Trophoblast cell (in vitro differentiated cells and primary cell): ENCODE measurements around the gene ANKDD1B.

Experiments used
- DNase-seq, 2 donors: peaks; one replicate each; pipeline ENCODE4 v3.0.0-alpha.2; 2016
- H2AFZ ChIP-seq: 2 replicates; pipeline ENCODE4 v1.6.1; 2013; ENCODE audit warnings: low read length, moderate library complexity, mild to moderate bottlenecking; ENCODE audit not compliant: insufficient read depth, poor library complexity
- H2AK5ac ChIP-seq: 2 replicates; pipeline ENCODE4 v1.6.1; 2013; ENCODE audit warnings: mild to moderate bottlenecking, low read length
- H2BK120ac ChIP-seq: 2 replicates; pipeline ENCODE4 v1.6.1; 2013; ENCODE audit warnings: low read length, mild to moderate bottlenecking, moderate library complexity; ENCODE audit not compliant: insufficient read depth, poor library complexity
- H2BK12ac ChIP-seq: 2 replicates; pipeline ENCODE4 v1.6.1; 2013; ENCODE audit warnings: mild to moderate bottlenecking, low read length, moderate library complexity
- H2BK5ac ChIP-seq: 2 replicates; pipeline ENCODE4 v1.6.1; 2013; ENCODE audit warnings: low read length, low read depth, moderate library complexity, mild to moderate bottlenecking; ENCODE audit not compliant: poor library complexity
- H3K14ac ChIP-seq: 2 replicates; pipeline ENCODE4 v1.6.1; 2013; ENCODE audit warnings: mild to moderate bottlenecking, low read length
- H3K18ac ChIP-seq: 2 replicates; pipeline ENCODE4 v1.6.1; 2013; ENCODE audit warnings: mild to moderate bottlenecking, low read length
- H3K23ac ChIP-seq: 2 replicates; pipeline ENCODE4 v1.6.1; 2013; ENCODE audit warnings: low read length
- H3K27ac ChIP-seq: 2 replicates; pipeline ENCODE4 v1.5.1; 2013; ENCODE audit warnings: low read depth, mild to moderate bottlenecking, inconsistent platforms, low read length, moderate library complexity
- H3K27me3 ChIP-seq: 2 replicates; pipeline ENCODE4 v1.6.1; 2013; ENCODE audit warnings: inconsistent platforms, mild to moderate bottlenecking, low read length, moderate library complexity; ENCODE audit not compliant: insufficient read depth
- H3K36me3 ChIP-seq, 2 experiments: 1 replicate in 1 of 2; 2 replicates in 1 of 2; pipeline ENCODE4 v1.6.1; 2013; ENCODE audit warnings: low read length in 2 of 2, mild to moderate bottlenecking in 2 of 2, moderate library complexity in 1 of 2; ENCODE audit not compliant: insufficient read depth in 2 of 2, control insufficient read depth in 1 of 2
- H3K4ac ChIP-seq: 2 replicates; pipeline ENCODE4 v1.6.1; 2013; ENCODE audit warnings: low read depth, mild to moderate bottlenecking, low read length, moderate library complexity
- H3K4me1 ChIP-seq, 2 experiments: 1 replicate in 1 of 2; 2 replicates in 1 of 2; pipeline ENCODE4 v1.6.1; 2013; ENCODE audit warnings: low read length in 2 of 2, mild to moderate bottlenecking in 2 of 2, moderate library complexity in 1 of 2; ENCODE audit not compliant: insufficient read depth in 2 of 2, control insufficient read depth in 1 of 2
- H3K4me2 ChIP-seq: 2 replicates; pipeline ENCODE4 v1.6.1; 2013; ENCODE audit warnings: inconsistent platforms, mild to moderate bottlenecking, low read length, moderate library complexity
- H3K4me3 ChIP-seq: 2 replicates; pipeline ENCODE4 v1.5.1; 2013; ENCODE audit warnings: mild to moderate bottlenecking, low read depth, low read length, inconsistent platforms
- H3K79me1 ChIP-seq: one replicate; pipeline ENCODE4 v1.6.1; 2013; ENCODE audit warnings: low read length
- H3K79me2 ChIP-seq: 2 replicates; pipeline ENCODE4 v1.6.1; 2013; ENCODE audit warnings: low read length, mild to moderate bottlenecking; ENCODE audit not compliant: control insufficient read depth, insufficient read depth, poor library complexity
- H3K9ac ChIP-seq: 2 replicates; pipeline ENCODE4 v1.6.1; 2013; ENCODE audit warnings: mild to moderate bottlenecking, low read length
- H3K9me3 ChIP-seq: 2 replicates; pipeline ENCODE4 v1.6.1; 2013; ENCODE audit warnings: low read depth, mild to moderate bottlenecking, control low read depth, inconsistent platforms, low read length; ENCODE audit not compliant: insufficient read depth
- H4K12ac ChIP-seq: 2 replicates; pipeline ENCODE4 v1.6.1; 2013; ENCODE audit warnings: low read depth, mild to moderate bottlenecking, low read length, moderate library complexity
- H4K8ac ChIP-seq: 2 replicates; pipeline ENCODE4 v1.6.1; 2013; ENCODE audit warnings: low read depth, mild to moderate bottlenecking, low read length, moderate library complexity
- H4K91ac ChIP-seq: one replicate; pipeline ENCODE4 v1.6.1; 2013; ENCODE audit warnings: low read depth, mild to moderate bottlenecking, low read length, moderate library complexity
- WGBS: extraction: QIAGEN DNeasy Blood & Tissue Kit; methylation state at CpG from one replicate; pipeline ENCODE4 v1.1.7; 2013; ENCODE audit warnings: missing lambda C conversion rate; ENCODE audit not compliant: insufficient read length, insufficient coverage; ENCODE audit errors: extremely low coverage; 5-methylcytosine and 5-hydroxymethylcytosine counted together

The ANKDD1B gene

GRCh38 chr5:75712091-75712490, 100.8 kb downstream of the ANKDD1B start:
- H4K91ac ChIP-seq: no peak overlapping the region
- H2AK5ac ChIP-seq: no peak overlapping the region
- WGBS: no CpG with 5 or more reads among the region's 2 CpGs
- H3K14ac ChIP-seq: no peak overlapping the region
- no peak overlapping the region for H3K4ac ChIP-seq
- no peak overlapping the region for H3K18ac ChIP-seq
- H3K27ac ChIP-seq: no peak overlapping the region
- no peak overlapping the region for H4K12ac ChIP-seq
- no peak overlapping the region for H3K4me2 ChIP-seq
- H3K79me1 ChIP-seq: peaks cover under 1% of the 10 kb centered on the region
- H4K8ac ChIP-seq: no peak overlapping the region
- no peaks in the 10 kb centered on the region for H3K79me2 ChIP-seq
- H3K4me1 ChIP-seq: no peaks in the 10 kb centered on the region
- H3K9me3 ChIP-seq: no peaks in the 10 kb centered on the region
- no peak overlapping the region for H2BK120ac ChIP-seq
- H3K23ac ChIP-seq: no peak overlapping the region
- H2BK5ac ChIP-seq: no peak overlapping the region
- H2BK12ac ChIP-seq: no peak overlapping the region
- no peaks in the 10 kb centered on the region for H3K27me3 ChIP-seq
- H2AFZ ChIP-seq: no peak overlapping the region
- H3K36me3 ChIP-seq: peaks cover 0 to 2% of the 10 kb centered on the region in 2 experiments
- no peak overlapping the region for H3K9ac ChIP-seq
- no peak for DNase-seq
- no peak overlapping the region for H3K4me3 ChIP-seq

DNA sequence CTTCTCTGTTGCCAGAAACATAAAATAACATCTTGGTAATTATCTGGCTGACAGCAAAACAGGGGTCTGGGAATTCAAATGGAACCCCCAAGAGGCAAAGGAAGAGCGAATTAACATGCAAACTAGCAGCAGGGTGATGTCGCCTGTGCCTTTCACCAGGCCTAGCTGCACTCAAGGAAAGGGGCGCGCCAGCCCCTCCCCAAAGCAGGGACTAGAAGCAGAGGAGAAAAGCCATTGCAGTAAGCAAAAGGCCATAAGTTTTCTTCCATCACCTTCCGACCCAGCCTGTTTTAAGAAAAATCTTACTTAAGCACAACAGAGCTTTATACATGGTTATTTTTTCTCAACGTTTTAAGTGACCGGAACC, 105.4 kb downstream of the ANKDD1B start:
- H3K79me2 ChIP-seq: no peaks in the 10 kb centered on the region
- peak overlapping the region; percentile 68 for H4K12ac ChIP-seq
- H3K9me3 ChIP-seq: no peaks in the 10 kb centered on the region
- H3K23ac ChIP-seq: no peak overlapping the region
- H4K91ac ChIP-seq: no peak overlapping the region
- no peaks in the 10 kb centered on the region for H3K27me3 ChIP-seq
- no peaks in the 10 kb centered on the region for H3K4me1 ChIP-seq
- peak overlapping the region; percentile 16 for H3K27ac ChIP-seq
- peak overlapping the region; percentile 92 for H3K9ac ChIP-seq
- H3K14ac ChIP-seq: peak overlapping the region; percentile 40
- H2AFZ ChIP-seq: peak overlapping the region; percentile 66
- WGBS: no CpG with 5 or more reads among the region's 7 CpGs
- no peak for DNase-seq
- H2AK5ac ChIP-seq: no peak overlapping the region
- no peak overlapping the region for H2BK5ac ChIP-seq
- H2BK120ac ChIP-seq: no peak overlapping the region
- no peak overlapping the region for H3K4ac ChIP-seq
- H3K4me3 ChIP-seq: peak overlapping the region; percentile 100
- H3K36me3 ChIP-seq: no peaks in the 10 kb centered on the region
- peak overlapping the region; percentile 98 for H3K4me2 ChIP-seq
- H4K8ac ChIP-seq: peak overlapping the region; percentile 82
- peaks cover 4% of the 10 kb centered on the region for H3K79me1 ChIP-seq
- no peak overlapping the region for H3K18ac ChIP-seq
- H2BK12ac ChIP-seq: no peak overlapping the region

DNA sequence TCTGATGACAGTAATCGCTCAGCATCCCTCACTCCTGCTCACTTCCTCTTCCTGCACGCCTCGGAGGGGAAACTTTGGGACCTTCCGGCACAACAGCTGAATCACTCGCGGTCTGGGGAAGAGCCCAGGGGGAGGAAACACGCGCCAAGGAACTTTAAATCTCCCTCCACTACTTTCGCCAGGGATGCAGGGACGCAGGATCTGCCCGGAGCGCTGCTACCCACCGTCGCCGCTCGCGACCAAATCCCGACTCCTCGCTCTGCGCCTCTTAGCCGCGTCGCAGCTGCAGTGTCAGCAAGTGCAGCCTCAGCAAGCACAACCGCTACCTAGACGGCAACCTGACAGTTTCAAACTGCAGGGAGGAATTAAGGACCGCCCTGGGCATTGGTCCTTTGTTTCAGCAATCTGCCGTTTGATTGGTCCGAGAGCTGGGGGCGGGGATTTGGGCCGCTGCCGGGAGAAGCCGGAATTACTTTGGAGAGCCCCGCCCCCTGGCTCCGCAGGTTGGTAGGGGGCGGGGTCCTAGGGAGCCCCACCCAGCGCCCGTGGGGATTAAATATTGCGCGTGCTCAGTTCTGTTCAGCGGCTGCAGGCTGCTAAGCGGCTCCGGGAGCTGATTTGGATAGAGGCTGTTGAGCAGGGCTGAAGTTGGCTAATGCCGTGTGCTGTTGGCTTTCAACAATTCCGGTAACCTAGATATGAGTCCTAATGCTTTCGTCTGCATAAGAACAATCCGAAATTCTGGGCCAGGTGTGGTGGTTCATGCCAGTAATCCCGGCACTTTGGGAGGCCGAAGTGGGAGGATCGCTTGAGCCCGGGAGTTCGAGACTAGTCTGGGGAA, 106.0 kb downstream of the ANKDD1B start, which contains the start of gene POC5:
TSS of gene POC5 (minus strand) at position 356 of the 841 bp plus-strand sequence. CDS start 4,500 bp downstream, outside the sequence.
- Histone ChIP-seq H3K4ac (no peak within 1 kb of the TSS), H2BK12ac (no peak within 1 kb of the TSS), H3K9ac (peak within 1 kb of the TSS; percentile 92), H4K91ac (peak within 1 kb of the TSS; percentile 44), H3K79me1 (peaks cover 4% of the 10 kb centered on the region), H2BK5ac (no peak within 1 kb of the TSS), H3K27me3 (no peaks in the 10 kb centered on the region), H3K4me3 (peak within 1 kb of the TSS; percentile 100), H3K23ac (no peak within 1 kb of the TSS), H2BK120ac (no peak within 1 kb of the TSS), H3K79me2 (no peaks in the 10 kb centered on the region), H3K14ac (peak within 1 kb of the TSS; percentile 45), H3K36me3 (no peaks in the 10 kb centered on the region), H3K4me2 (peak within 1 kb of the TSS; percentile 98), H4K12ac (peak within 1 kb of the TSS; percentile 68), H2AK5ac (no peak within 1 kb of the TSS), H3K27ac (peak within 1 kb of the TSS; percentile 52), H3K18ac (peak within 1 kb of the TSS; percentile 19), H4K8ac (peak within 1 kb of the TSS; percentile 82), H3K9me3 (no peaks in the 10 kb centered on the region), H3K4me1 (no peaks in the 10 kb centered on the region), H2AFZ (peak within 1 kb of the TSS; percentile 66)
- no CpG with 5 or more reads among the region's 51 CpGs for WGBS
- DNase-seq: peak; percentile 98 to 99

DNA sequence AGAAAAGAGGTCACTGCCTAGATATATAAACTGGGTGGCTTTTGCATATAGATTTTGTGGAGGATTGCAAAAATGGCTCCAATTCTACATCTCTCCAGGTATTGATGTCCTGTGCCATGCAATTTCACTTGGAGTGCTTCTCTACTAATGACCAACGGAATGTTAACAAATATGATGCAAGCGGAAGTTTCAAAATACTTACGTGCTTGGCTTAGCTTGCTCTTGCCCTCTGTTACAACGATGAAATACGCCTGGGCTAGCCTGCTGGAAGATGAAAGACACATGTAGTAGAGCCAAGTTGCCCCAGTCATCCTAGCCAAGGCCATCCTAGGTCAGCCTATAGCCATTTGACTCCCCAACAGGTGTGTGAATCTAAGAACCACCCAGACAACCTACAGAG, 109.6 kb downstream of the ANKDD1B start:
- Histone ChIP-seq H2AFZ (no peak overlapping the region), H3K79me2 (no peaks in the 10 kb centered on the region), H2BK5ac (no peak overlapping the region), H4K91ac (no peak overlapping the region), H2BK120ac (no peak overlapping the region), H2AK5ac (no peak overlapping the region), H3K4ac (no peak overlapping the region), H4K8ac (no peak overlapping the region), H3K27ac (no peak overlapping the region), H3K4me1 (no peaks in the 10 kb centered on the region), H3K27me3 (no peaks in the 10 kb centered on the region), H3K23ac (no peak overlapping the region), H3K4me2 (no peak overlapping the region), H3K36me3 (no peaks in the 10 kb centered on the region), H3K79me1 (peaks cover 4% of the 10 kb centered on the region), H3K4me3 (no peak overlapping the region), H4K12ac (no peak overlapping the region), H3K9ac (no peak overlapping the region), H2BK12ac (no peak overlapping the region), H3K18ac (no peak overlapping the region), H3K14ac (no peak overlapping the region), H3K9me3 (no peaks in the 10 kb centered on the region)
- no CpG with 5 or more reads among the region's 5 CpGs for WGBS
- DNase-seq: peak in 1 of 2 donors; percentile 56
